Ishikawa (cell line): ENCODE data around the gene CD248.

Source experiments
- CEBPB ChIP-seq: IDR thresholded peaks from 2 replicates; pipeline ENCODE4 v1.6.1; 2012
- CREB1 ChIP-seq: IDR thresholded peaks from 2 replicates; pipeline ENCODE4 v1.6.1; 2012; ENCODE audit warnings: low read depth
- EGR1 ChIP-seq: IDR thresholded peaks from 2 replicates; pipeline ENCODE4 v1.6.1; 2012
- EP300 ChIP-seq: IDR thresholded peaks from 2 replicates; pipeline ENCODE4 v1.6.1; 2012; ENCODE audit warnings: borderline replicate concordance
- FOXM1 ChIP-seq: IDR thresholded peaks from 2 replicates; pipeline ENCODE4 v1.6.1; 2012; ENCODE audit warnings: low read depth, borderline replicate concordance
- NFIC ChIP-seq: IDR thresholded peaks from 2 replicates; pipeline ENCODE4 v1.6.1; 2012
- RAD21 ChIP-seq: IDR thresholded peaks from 2 replicates; pipeline ENCODE4 v1.6.1; 2012; ENCODE audit warnings: low read depth
- TAF1 ChIP-seq: IDR thresholded peaks from 2 replicates; pipeline ENCODE4 v1.6.1; 2012; ENCODE audit warnings: low read depth, mild to moderate bottlenecking
- TCF12 ChIP-seq: IDR thresholded peaks from 2 replicates; pipeline ENCODE4 v1.6.1; 2012; ENCODE audit warnings: low read depth
- TEAD4 ChIP-seq: IDR thresholded peaks from 2 replicates; pipeline ENCODE4 v1.6.1; 2012
- YY1 ChIP-seq: IDR thresholded peaks from 2 replicates; pipeline ENCODE4 v1.6.1; 2012; ENCODE audit warnings: low read depth
- ZBTB7A ChIP-seq: IDR thresholded peaks from 2 replicates; pipeline ENCODE4 v1.6.1; 2012; ENCODE audit warnings: low read depth
- TF ChIP-seq, protein P1 (sequence below): IDR thresholded peaks from 2 replicates; pipeline ENCODE4 v1.6.1; 2012
- TF ChIP-seq, protein P2 (sequence below): IDR thresholded peaks from 2 replicates; pipeline ENCODE4 v1.6.1; 2012
- TF ChIP-seq, protein P3 (sequence below): IDR thresholded peaks from 2 replicates; pipeline ENCODE4 v1.6.1; 2012; ENCODE audit warnings: low read depth, mild to moderate bottlenecking

The CD248 gene

DNA sequence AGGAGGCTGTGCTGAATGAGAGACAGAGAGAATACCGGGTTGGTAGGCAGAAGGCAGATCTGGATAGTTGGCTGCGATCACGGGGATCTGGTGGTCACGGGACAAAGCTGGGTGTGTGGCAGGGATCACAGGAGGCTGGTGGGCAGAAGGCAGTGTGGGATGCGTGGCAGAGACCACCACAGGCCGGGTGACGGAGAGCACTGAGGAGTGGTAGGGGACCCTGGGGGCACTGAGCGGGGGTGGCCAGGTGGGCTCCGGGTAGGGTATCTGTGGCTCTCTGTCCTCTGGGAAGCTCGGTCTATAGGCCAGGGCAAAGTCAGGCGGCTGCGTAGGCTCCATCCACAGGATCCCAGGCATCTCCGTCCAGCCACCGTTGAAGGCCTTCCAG lies 1.4 kb downstream of the CD248 start:
- TF ChIP-seq, protein P1, sequence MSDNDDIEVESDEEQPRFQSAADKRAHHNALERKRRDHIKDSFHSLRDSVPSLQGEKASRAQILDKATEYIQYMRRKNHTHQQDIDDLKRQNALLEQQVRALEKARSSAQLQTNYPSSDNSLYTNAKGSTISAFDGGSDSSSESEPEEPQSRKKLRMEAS, result no peak
- TF ChIP-seq EP300 (no peak), TAF1 (no peak), NFIC (no peak), TCF12 (no peak), RAD21 (no peak), CEBPB (no peak), TEAD4 (no peak), FOXM1 (no peak), YY1 (no peak), EGR1 (no peak), ZBTB7A (no peak), CREB1 (no peak)
- TF ChIP-seq, protein P2, sequence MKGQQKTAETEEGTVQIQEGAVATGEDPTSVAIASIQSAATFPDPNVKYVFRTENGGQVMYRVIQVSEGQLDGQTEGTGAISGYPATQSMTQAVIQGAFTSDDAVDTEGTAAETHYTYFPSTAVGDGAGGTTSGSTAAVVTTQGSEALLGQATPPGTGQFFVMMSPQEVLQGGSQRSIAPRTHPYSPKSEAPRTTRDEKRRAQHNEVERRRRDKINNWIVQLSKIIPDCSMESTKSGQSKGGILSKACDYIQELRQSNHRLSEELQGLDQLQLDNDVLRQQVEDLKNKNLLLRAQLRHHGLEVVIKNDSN, result no peak
- TF ChIP-seq, protein P3, sequence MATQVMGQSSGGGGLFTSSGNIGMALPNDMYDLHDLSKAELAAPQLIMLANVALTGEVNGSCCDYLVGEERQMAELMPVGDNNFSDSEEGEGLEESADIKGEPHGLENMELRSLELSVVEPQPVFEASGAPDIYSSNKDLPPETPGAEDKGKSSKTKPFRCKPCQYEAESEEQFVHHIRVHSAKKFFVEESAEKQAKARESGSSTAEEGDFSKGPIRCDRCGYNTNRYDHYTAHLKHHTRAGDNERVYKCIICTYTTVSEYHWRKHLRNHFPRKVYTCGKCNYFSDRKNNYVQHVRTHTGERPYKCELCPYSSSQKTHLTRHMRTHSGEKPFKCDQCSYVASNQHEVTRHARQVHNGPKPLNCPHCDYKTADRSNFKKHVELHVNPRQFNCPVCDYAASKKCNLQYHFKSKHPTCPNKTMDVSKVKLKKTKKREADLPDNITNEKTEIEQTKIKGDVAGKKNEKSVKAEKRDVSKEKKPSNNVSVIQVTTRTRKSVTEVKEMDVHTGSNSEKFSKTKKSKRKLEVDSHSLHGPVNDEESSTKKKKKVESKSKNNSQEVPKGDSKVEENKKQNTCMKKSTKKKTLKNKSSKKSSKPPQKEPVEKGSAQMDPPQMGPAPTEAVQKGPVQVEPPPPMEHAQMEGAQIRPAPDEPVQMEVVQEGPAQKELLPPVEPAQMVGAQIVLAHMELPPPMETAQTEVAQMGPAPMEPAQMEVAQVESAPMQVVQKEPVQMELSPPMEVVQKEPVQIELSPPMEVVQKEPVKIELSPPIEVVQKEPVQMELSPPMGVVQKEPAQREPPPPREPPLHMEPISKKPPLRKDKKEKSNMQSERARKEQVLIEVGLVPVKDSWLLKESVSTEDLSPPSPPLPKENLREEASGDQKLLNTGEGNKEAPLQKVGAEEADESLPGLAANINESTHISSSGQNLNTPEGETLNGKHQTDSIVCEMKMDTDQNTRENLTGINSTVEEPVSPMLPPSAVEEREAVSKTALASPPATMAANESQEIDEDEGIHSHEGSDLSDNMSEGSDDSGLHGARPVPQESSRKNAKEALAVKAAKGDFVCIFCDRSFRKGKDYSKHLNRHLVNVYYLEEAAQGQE, result no peak

DNA sequence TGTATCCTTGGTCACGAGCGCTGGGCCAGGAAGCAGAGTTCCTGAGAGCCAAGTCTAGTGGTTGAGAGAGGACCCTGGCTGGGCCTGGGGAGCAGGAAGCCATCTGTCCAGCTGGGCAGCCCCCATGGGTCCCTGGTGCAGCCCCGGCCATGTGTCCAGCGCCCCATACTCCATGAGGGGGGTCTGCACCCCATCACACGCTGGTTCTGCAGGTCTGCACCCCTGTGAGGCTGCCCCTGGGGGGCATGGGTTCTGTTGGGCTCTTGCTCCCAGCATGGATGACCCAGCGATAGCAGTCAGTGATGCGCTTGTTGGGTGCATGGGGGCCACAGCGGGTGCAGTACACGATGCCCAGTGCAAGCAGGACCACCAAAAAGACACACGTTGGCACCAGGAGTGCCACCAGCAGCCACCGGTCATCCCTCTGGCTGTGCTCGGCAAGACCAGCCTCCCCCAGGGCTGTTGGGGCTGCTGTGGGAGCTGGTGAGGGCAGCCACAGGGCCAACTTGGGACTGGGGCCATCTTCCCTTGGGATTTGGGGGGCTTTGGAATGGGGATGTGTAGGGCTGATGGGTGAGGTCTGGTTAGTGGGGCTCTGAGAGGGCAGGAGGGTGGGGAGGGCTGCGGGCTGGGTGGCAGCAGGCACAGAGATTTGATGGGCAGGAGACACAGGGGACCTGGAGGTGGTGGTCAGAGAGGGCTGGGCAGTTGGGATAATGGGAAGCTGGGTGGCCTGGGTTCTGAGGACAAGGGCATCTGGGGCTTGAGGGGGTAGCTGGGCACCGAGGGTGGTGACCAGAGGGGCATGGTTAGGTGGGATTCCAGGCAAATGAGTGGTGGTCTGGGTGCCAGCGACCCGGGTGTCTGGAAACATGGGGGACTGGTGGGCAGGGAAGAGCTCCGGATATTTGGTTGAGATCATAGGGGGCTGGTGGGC lies 2.0 kb downstream of the CD248 start:
- no peak for TF ChIP-seq TCF12
- no peak for TF ChIP-seq EGR1
- TF ChIP-seq TAF1, result no peak
- TF ChIP-seq, protein P2, result no peak
- no peak for TF ChIP-seq YY1
- TF ChIP-seq CEBPB, result no peak
- TF ChIP-seq, protein P3, result no peak
- no peak for TF ChIP-seq EP300
- no peak for TF ChIP-seq NFIC
- TF ChIP-seq, protein P1, result no peak
- TF ChIP-seq FOXM1, result no peak
- no peak for TF ChIP-seq TEAD4
- TF ChIP-seq CREB1, result no peak
- no peak for TF ChIP-seq ZBTB7A

DNA sequence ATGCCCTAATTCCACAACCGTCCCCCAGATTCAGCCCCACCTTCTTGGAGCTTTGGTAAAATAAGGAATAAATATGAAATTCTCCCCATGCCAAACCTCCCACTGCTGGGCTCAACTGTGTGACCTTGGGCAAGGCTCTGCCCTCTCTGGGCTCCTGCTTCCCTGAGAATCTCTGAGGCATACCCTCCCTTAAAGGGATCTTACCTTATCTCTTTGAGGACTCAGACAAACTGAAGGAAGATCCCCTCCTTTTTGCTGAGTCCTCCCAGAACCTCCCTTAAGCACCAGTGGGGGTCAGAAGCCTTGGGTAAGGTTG lies 2.7 kb downstream of the CD248 start:
- TF ChIP-seq TCF12, result no peak
- no peak for TF ChIP-seq CREB1
- TF ChIP-seq RAD21, result no peak
- no peak for TF ChIP-seq TAF1
- TF ChIP-seq, protein P2, result no peak
- TF ChIP-seq, protein P3, result no peak
- TF ChIP-seq, protein P1, result no peak
- TF ChIP-seq ZBTB7A, result no peak
- no peak for TF ChIP-seq FOXM1
- no peak for TF ChIP-seq EGR1
- no peak for TF ChIP-seq NFIC
- TF ChIP-seq TEAD4, result no peak
- TF ChIP-seq EP300, result no peak
- no peak for TF ChIP-seq CEBPB
- no peak for TF ChIP-seq YY1
